ENCODE data around the gene SLC9A9. TPM values are rescaled to one million over a fixed set of nuclear protein-coding genes. Genes with fewer than 3 reads are reported as not detected.

Gene SLC9A9
- total RNA-seq, 1 experiment from 2014 or later: 1.4 TPM

DNA sequence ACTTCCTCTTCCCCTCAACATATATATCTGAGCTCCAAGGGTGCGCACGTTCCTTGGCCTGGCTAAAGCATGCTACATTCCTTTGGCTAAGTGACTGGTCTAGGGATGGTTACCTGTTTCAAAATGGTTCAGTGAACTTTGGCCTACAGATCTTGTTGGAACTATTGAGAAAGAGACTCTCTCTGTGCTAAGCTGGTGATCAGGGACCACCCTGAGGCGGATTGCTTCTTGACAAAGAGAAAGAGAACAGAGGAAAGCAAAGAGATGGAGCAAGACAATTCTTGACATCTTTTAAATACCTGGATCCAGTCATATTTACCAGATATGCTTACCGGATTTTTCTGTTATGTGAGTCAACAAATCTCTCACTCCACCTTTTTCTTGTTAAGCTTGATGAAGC is 605.6 kb downstream of the SLC9A9 start:
- Histone ChIP-seq H3K27me3 (replicated peaks; ENCODE audit: insufficient read depth, low read depth, low read length, poor library complexity) (no peaks in the 10 kb centered on the region), H3K4me1 (ENCODE audit: insufficient read depth, low read length, poor library complexity, severe bottlenecking) (no peaks in the 10 kb centered on the region), H3K9me3 (ENCODE audit: low read depth, low read length, poor library complexity, severe bottlenecking) (no peaks in the 10 kb centered on the region), H3K36me3 (ENCODE audit: insufficient read depth, low read length, poor library complexity, severe bottlenecking) (no peaks in the 10 kb centered on the region), H3K27ac (ENCODE audit: low read depth, low read length, poor library complexity, severe bottlenecking) (no peak overlapping the region), H3K4me3 (ENCODE audit: low read depth, low read length, poor library complexity, severe bottlenecking) (no peak overlapping the region)
- intact Hi-C loops (cut with micrococcal nuclease; ENCODE audit: unreplicated experiment): no loop called here
- DNase-seq (ENCODE audit: low spot score): no peak
- TF ChIP-seq, protein P1, sequence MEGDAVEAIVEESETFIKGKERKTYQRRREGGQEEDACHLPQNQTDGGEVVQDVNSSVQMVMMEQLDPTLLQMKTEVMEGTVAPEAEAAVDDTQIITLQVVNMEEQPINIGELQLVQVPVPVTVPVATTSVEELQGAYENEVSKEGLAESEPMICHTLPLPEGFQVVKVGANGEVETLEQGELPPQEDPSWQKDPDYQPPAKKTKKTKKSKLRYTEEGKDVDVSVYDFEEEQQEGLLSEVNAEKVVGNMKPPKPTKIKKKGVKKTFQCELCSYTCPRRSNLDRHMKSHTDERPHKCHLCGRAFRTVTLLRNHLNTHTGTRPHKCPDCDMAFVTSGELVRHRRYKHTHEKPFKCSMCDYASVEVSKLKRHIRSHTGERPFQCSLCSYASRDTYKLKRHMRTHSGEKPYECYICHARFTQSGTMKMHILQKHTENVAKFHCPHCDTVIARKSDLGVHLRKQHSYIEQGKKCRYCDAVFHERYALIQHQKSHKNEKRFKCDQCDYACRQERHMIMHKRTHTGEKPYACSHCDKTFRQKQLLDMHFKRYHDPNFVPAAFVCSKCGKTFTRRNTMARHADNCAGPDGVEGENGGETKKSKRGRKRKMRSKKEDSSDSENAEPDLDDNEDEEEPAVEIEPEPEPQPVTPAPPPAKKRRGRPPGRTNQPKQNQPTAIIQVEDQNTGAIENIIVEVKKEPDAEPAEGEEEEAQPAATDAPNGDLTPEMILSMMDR (conservative IDR thresholded peaks at IDR 0.05; ENCODE audit: low read depth, low read length): no peak
- no peak for TF ChIP-seq EZH2 (IDR thresholded peaks at IDR 0.05; ENCODE audit: borderline replicate concordance, low read depth, low read length, poor library complexity, severe bottlenecking)
- CTCF ChIA-PET: no interaction called here
- BruUV-seq (replicated peaks): no TSS peak
- POLR2A ChIA-PET (ENCODE audit: low non-redundant PET): no interaction called here

- no peaks in the 10 kb centered on the region for H3K4me1 ChIP-seq (ENCODE audit: insufficient read depth, low read length, poor library complexity, severe bottlenecking)
- POLR2A ChIA-PET (ENCODE audit: low non-redundant PET): no interaction called here
- no peak overlapping the region for H3K27ac ChIP-seq (ENCODE audit: low read depth, low read length, poor library complexity, severe bottlenecking)
- H3K9me3 ChIP-seq (ENCODE audit: low read depth, low read length, poor library complexity, severe bottlenecking): no peaks in the 10 kb centered on the region
- no peaks in the 10 kb centered on the region for H3K27me3 ChIP-seq (replicated peaks; ENCODE audit: insufficient read depth, low read depth, low read length, poor library complexity)
- CTCF ChIA-PET: no interaction called here
- no TSS peak for BruUV-seq (replicated peaks)
- TF ChIP-seq EZH2 (IDR thresholded peaks at IDR 0.05; ENCODE audit: borderline replicate concordance, low read depth, low read length, poor library complexity, severe bottlenecking): no peak
- TF ChIP-seq, protein P1 (conservative IDR thresholded peaks at IDR 0.05; ENCODE audit: low read depth, low read length): no peak
- intact Hi-C loops (cut with micrococcal nuclease; ENCODE audit: unreplicated experiment): no loop called here
- DNase-seq (ENCODE audit: low spot score): no peak
- H3K4me3 ChIP-seq (ENCODE audit: low read depth, low read length, poor library complexity, severe bottlenecking): no peak overlapping the region
- no peaks in the 10 kb centered on the region for H3K36me3 ChIP-seq (ENCODE audit: insufficient read depth, low read length, poor library complexity, severe bottlenecking)
These were observed 606.2 kb downstream of the SLC9A9 start for GRCh38 chr3:143242101-143242500.

- H3K9me3 ChIP-seq (ENCODE audit: low read depth, low read length, poor library complexity, severe bottlenecking): no peaks in the 10 kb centered on the region
- H3K4me1 ChIP-seq (ENCODE audit: insufficient read depth, low read length, poor library complexity, severe bottlenecking): no peaks in the 10 kb centered on the region
- TF ChIP-seq, protein P1 (conservative IDR thresholded peaks at IDR 0.05; ENCODE audit: low read depth, low read length): no peak
- TF ChIP-seq EZH2 (IDR thresholded peaks at IDR 0.05; ENCODE audit: borderline replicate concordance, low read depth, low read length, poor library complexity, severe bottlenecking): no peak
- H3K4me3 ChIP-seq (ENCODE audit: low read depth, low read length, poor library complexity, severe bottlenecking): no peak overlapping the region
- intact Hi-C loops (cut with micrococcal nuclease; ENCODE audit: unreplicated experiment): no loop called here
- ChIA-PET POLR2A (ENCODE audit: low non-redundant PET) (no interaction called here), CTCF (no interaction called here)
- H3K36me3 ChIP-seq (ENCODE audit: insufficient read depth, low read length, poor library complexity, severe bottlenecking): no peaks in the 10 kb centered on the region
- DNase-seq (ENCODE audit: low spot score): no peak
- H3K27ac ChIP-seq (ENCODE audit: low read depth, low read length, poor library complexity, severe bottlenecking): no peak overlapping the region
- no TSS peak for BruUV-seq (replicated peaks)
- H3K27me3 ChIP-seq (replicated peaks; ENCODE audit: insufficient read depth, low read depth, low read length, poor library complexity): no peaks in the 10 kb centered on the region
These were observed 606.8 kb downstream of the SLC9A9 start for GRCh38 chr3:143241481-143241951.
